Astrocyte (in vitro differentiated cells and primary cell): ENCODE measurements around the gene PCID2. TPM values are rescaled to one million over a fixed set of nuclear protein-coding genes. Genes with fewer than 3 reads are reported as not detected.

Experiments
- DNase-seq: peaks from one replicate; pipeline ENCODE4 v3.0.0-alpha.2; 2010; ENCODE audit warnings: low read depth
- FAIRE-seq: peaks from 2 replicates; lab custom pipeline; 2011; peaks lifted over from hg19 to GRCh38; lab: Jason Lieb, UNC
- H2AFZ ChIP-seq: 2 replicates; pipeline ENCODE4 v1.6.0; 2012; ENCODE audit warnings: low read depth, low read length, inconsistent platforms
- H3K27ac ChIP-seq: 2 replicates; pipeline ENCODE4 v1.5.1; 2011; ENCODE audit warnings: low read depth, low read length, inconsistent platforms
- H3K27me3 ChIP-seq: 2 replicates; pipeline ENCODE4 v1.6.0; 2011; ENCODE audit warnings: low read length, inconsistent platforms; ENCODE audit not compliant: insufficient read depth
- H3K36me3 ChIP-seq: 2 replicates; pipeline ENCODE4 v1.5.1; 2011; ENCODE audit warnings: low read length, inconsistent platforms; ENCODE audit not compliant: insufficient read depth
- H3K4me1 ChIP-seq: 2 replicates; pipeline ENCODE4 v1.5.1; 2011; ENCODE audit warnings: low read length, inconsistent platforms; ENCODE audit not compliant: insufficient read depth
- H3K4me2 ChIP-seq: 2 replicates; pipeline ENCODE4 v1.6.0; 2012; ENCODE audit warnings: low read length, inconsistent platforms
- H3K4me3 ChIP-seq: 2 replicates; pipeline ENCODE4 v1.5.1; 2011; ENCODE audit warnings: low read depth, mild to moderate bottlenecking, low read length, inconsistent platforms; ENCODE audit not compliant: insufficient read depth
- H3K79me2 ChIP-seq: 2 replicates; pipeline ENCODE4 v1.6.0; 2012; ENCODE audit warnings: mild to moderate bottlenecking, low read length, inconsistent platforms; ENCODE audit not compliant: insufficient read depth
- H3K9ac ChIP-seq: 2 replicates; pipeline ENCODE4 v1.6.0; 2012; ENCODE audit warnings: mild to moderate bottlenecking, low read length, inconsistent platforms
- H3K9me3 ChIP-seq: 2 replicates; pipeline ENCODE4 v1.5.1; 2012; ENCODE audit warnings: low read depth, mild to moderate bottlenecking, low read length, inconsistent platforms; ENCODE audit not compliant: insufficient read depth
- H4K20me1 ChIP-seq: 2 replicates; pipeline ENCODE4 v1.6.0; 2012; ENCODE audit warnings: low read length, inconsistent platforms; ENCODE audit not compliant: insufficient read depth
- H3K27ac Mint-ChIP-seq: one replicate; pipeline ENCODE4 v1.8.0; 2021; ENCODE audit warnings: mild to moderate bottlenecking, mixed read lengths; ENCODE audit not compliant: unreplicated experiment
- H3K27me3 Mint-ChIP-seq: one replicate; pipeline ENCODE4 v1.8.0; 2021; ENCODE audit warnings: low read depth, mixed read lengths; ENCODE audit not compliant: unreplicated experiment
- H3K36me3 Mint-ChIP-seq: one replicate; pipeline ENCODE4 v1.8.0; 2021; ENCODE audit warnings: low read depth, mixed read lengths; ENCODE audit not compliant: unreplicated experiment
- H3K4me1 Mint-ChIP-seq: one replicate; pipeline ENCODE4 v1.8.0; 2021; ENCODE audit warnings: low read depth, mixed read lengths; ENCODE audit not compliant: unreplicated experiment
- H3K4me3 Mint-ChIP-seq: one replicate; pipeline ENCODE4 v1.8.0; 2021; ENCODE audit warnings: mild to moderate bottlenecking, moderate library complexity, mixed read lengths; ENCODE audit not compliant: unreplicated experiment
- H3K9me3 Mint-ChIP-seq: one replicate; pipeline ENCODE4 v1.8.0; 2021; ENCODE audit warnings: mild to moderate bottlenecking, mixed read lengths; ENCODE audit not compliant: unreplicated experiment
- EZH2 ChIP-seq: IDR thresholded peaks from 2 replicates; pipeline ENCODE4 v1.6.1; 2012; ENCODE audit warnings: mild to moderate bottlenecking, low read length, inconsistent platforms; ENCODE audit not compliant: insufficient read depth
- total RNA-seq: library from RNA; stranded (reverse); gene quantifications from 2 replicates; pipeline ENCODE4 v1.2.1, GENCODE V29; 2021
- TF ChIP-seq, protein P1 (sequence below): IDR thresholded peaks from 2 replicates; pipeline ENCODE4 v1.5.1; 2011; ENCODE audit warnings: low read depth, mild to moderate bottlenecking, inconsistent platforms, low read length, moderate library complexity; ENCODE audit not compliant: insufficient read depth

PCID2 gene
- total RNA-seq, 1 donor from 2014 or later, result 31.5 TPM

GRCh38 chr13:113219256-113219940 lies 10.9 kb upstream of the PCID2 start:
- Mint-ChIP-seq H3K4me1 (peaks cover 10% of the 10 kb centered on the region), H3K27me3 (no peaks in the 10 kb centered on the region), H3K27ac (peak overlapping the region; percentile 23), H3K9me3 (no peaks in the 10 kb centered on the region), H3K4me3 (no peak overlapping the region), H3K36me3 (peaks cover 27% of the 10 kb centered on the region)
- Histone ChIP-seq H3K79me2 (peaks cover 97% of the 10 kb centered on the region), H3K27ac (no peak overlapping the region), H3K9me3 (no peaks in the 10 kb centered on the region), H2AFZ (no peak overlapping the region), H3K4me2 (no peak overlapping the region), H3K4me1 (peaks cover 22% of the 10 kb centered on the region), H4K20me1 (peaks cover 87% of the 10 kb centered on the region), H3K27me3 (no peaks in the 10 kb centered on the region), H3K9ac (no peak overlapping the region), H3K36me3 (peaks cover 27% of the 10 kb centered on the region), H3K4me3 (no peak overlapping the region)
- FAIRE-seq (peak; percentile 68), DNase-seq (no peak)
- TF ChIP-seq, protein P1, sequence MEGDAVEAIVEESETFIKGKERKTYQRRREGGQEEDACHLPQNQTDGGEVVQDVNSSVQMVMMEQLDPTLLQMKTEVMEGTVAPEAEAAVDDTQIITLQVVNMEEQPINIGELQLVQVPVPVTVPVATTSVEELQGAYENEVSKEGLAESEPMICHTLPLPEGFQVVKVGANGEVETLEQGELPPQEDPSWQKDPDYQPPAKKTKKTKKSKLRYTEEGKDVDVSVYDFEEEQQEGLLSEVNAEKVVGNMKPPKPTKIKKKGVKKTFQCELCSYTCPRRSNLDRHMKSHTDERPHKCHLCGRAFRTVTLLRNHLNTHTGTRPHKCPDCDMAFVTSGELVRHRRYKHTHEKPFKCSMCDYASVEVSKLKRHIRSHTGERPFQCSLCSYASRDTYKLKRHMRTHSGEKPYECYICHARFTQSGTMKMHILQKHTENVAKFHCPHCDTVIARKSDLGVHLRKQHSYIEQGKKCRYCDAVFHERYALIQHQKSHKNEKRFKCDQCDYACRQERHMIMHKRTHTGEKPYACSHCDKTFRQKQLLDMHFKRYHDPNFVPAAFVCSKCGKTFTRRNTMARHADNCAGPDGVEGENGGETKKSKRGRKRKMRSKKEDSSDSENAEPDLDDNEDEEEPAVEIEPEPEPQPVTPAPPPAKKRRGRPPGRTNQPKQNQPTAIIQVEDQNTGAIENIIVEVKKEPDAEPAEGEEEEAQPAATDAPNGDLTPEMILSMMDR, result no peak
- no peak for TF ChIP-seq EZH2

DNA sequence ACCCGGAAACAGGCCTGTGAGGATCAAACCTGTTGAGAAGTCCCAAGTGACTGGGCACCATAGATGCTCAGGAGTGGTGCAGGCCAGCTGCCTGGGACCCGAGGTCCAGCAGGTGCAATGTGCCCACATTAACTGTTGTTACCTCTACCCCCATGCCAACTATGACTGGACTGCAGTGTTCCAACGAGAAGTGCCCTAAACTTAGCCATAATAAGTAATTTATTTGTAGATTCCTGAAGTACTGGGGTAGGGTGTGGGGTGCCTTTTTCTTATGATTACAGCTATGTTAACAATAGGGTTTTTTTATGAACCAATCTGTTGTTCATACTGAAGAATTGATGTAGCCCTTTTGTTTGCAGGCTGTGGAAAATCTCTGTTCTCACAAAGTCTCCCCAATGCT lies 10.1 kb upstream of the PCID2 start:
- peaks cover 99% of the 10 kb centered on the region for H3K79me2 ChIP-seq
- Mint-ChIP-seq H3K4me3 (no peak overlapping the region), H3K27ac (no peak overlapping the region), H3K4me1 (peaks cover 10% of the 10 kb centered on the region), H3K27me3 (no peaks in the 10 kb centered on the region), H3K9me3 (no peaks in the 10 kb centered on the region), H3K36me3 (peaks cover 23% of the 10 kb centered on the region)
- H2AFZ ChIP-seq, result no peak overlapping the region
- TF ChIP-seq EZH2, result no peak
- TF ChIP-seq, protein P1, result no peak
- H3K27ac ChIP-seq, result no peak overlapping the region
- H4K20me1 ChIP-seq, result peaks cover 90% of the 10 kb centered on the region
- H3K9me3 ChIP-seq, result no peaks in the 10 kb centered on the region
- H3K4me1 ChIP-seq, result peaks cover 22% of the 10 kb centered on the region
- H3K36me3 ChIP-seq, result peaks cover 29% of the 10 kb centered on the region
- H3K27me3 ChIP-seq, result no peaks in the 10 kb centered on the region
- no peak overlapping the region for H3K4me2 ChIP-seq
- H3K9ac ChIP-seq, result no peak overlapping the region
- FAIRE-seq (no peak), DNase-seq (no peak)
- H3K4me3 ChIP-seq, result no peak overlapping the region
